GM11168 (cell line): ENCODE results near the gene CCDC86.

Experiments
- in situ Hi-C: fragments of 300-500 bp; cut with MboI; formaldehyde crosslinking; loops from one replicate; pipeline ENCODE4 v1.12.0; 2022; ENCODE audit warnings: low sequenced_read_pairs; ENCODE audit not compliant: unreplicated experiment

Gene CCDC86

GRCh38 chr11:60851327-60852104, 9.6 kb downstream of the CCDC86 start:
- in situ Hi-C loops = no loop called here

GRCh38 chr11:60852117-60852981, 10.4 kb downstream of the CCDC86 start:
- in situ Hi-C loops = no loop called here

DNA sequence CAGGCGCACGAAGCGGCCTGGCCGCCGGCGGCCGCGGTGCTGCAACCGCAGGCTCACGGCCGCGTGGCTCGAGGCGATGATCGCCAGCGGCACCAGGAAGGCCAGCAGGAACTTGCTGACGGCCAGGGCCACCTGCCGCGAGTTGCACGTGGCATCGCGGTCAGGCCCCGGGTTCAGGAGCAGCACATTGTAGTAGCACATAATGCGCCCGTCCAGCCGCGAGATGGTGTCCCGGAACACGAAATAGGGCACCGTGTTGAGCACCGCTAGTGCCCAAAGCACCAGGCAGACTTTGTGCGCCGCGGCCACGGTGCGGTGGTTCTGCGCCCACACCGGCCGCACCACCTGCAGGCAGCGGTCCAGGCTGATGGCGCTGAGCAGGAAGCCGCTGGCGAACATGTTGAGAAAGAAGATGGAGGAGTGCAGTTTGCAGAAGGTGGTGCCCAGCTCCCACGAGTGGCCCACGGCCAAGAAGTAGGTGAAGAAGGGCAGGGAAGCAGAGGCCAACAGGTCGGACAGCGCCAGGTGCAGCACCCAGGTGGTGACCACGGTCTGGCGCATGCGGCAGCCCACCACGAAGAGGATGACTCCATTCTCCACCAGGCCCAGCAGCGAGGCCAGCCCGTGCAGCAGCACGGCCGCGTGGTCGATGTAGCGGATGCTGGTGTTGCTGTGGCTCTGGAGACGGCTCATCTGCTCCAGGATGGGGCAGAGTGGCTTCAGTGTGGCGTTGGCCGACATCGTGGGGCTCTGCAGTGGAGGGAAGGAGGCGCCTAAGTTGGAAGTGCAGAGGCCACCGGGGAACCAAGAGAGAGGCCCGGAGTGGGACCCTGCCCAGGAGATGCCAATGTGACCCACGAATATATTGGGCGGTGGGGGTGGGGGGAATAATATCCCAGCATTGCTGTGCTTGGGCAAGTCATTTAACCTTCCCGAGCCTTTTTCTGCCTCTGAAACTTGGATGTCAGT, 11.4 kb downstream of the CCDC86 start:
- in situ Hi-C loops = no loop called here

DNA sequence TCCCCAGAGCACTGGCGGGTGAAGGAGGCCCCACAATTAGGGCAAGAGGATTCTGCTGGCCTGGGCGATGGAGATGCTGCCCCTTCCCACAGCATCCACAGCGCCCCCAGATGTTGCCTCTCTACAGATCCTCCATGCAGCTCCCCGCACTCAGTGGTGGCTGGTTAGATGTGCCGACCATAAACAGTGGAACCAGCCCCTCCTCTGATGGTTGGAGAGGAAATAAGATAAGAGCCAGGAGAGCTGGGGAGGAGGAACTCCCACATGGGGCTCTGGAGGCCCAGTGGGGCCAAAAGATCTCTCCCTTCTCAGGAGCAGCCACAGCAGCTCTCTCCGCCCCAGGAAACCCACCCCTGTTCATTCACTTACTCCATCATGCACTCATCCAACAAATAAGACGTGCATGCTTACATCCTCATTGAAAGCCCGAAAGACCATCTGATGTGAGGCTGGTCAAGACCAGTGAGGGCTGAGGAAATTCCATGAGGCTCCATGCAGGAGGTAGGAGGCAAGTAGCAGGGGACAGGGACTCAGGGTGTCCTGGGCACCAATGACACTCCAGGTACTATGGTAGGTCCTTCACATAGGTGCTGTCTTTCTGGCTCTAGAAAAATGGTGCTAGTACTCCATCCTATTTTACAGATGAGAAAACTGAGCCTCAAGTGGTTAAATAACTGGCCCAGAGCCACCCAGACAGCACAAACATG, 12.4 kb downstream of the CCDC86 start:
- in situ Hi-C loops = no loop called here

- in situ Hi-C loops = no loop called here
These were observed 13.2 kb downstream of the CCDC86 start for GRCh38 chr11:60854847-60855725.

GRCh38 chr11:60855726-60856633, 14.1 kb downstream of the CCDC86 start, which contains the start of gene PTGDR2:
TSS of gene PTGDR2 (minus strand) at chr11:60855950. CDS start at chr11:60853722, 2,228 bp downstream.
- in situ Hi-C loops = no loop called here

GRCh38 chr11:60857378-60858232, 15.7 kb downstream of the CCDC86 start:
- in situ Hi-C loops = no loop called here

DNA sequence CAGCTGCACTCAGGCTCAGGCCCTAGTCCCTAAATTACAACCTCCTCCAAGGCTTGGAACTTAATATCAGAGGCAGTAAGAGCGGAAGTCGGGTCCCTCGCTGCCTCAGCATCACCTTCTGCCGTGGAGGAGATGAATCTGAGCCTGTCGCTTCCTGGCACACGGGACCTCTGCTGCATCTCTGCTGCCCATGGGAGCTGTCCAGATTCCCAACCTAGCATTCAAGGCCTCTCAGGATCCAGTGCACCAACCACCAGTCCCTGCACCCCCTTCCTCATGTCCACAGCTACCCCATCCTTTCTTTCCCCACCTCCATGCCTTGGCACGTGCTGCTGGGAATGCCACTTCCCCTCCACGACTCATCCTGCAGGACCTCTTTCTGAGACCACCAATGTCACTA, 16.3 kb downstream of the CCDC86 start:
- in situ Hi-C loops = no loop called here

GRCh38 chr11:60858731-60859464, 17.0 kb downstream of the CCDC86 start:
- in situ Hi-C loops = no loop called here

- in situ Hi-C loops = no loop called here
These were observed 17.8 kb downstream of the CCDC86 start for GRCh38 chr11:60859616-60860250.

DNA sequence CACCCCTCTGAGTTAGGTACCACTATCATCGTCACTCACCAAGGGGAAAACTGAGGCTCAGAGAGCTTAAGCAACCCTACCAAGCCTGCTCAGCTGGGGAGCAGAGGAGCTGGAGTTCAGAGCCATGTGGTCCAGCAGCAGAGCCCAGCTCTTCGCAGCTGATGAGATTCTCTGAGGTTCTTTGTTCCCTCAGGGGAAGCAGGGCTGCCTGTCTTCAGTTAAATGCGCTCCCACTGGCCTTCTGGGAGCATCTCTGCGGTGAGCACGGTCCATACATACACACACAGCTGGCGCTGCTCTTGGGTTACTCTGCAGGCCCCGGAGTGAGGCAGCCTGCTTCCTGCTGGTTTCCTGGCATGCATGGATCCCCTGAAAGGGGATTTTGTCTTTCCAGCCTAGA, 19.0 kb downstream of the CCDC86 start:
- in situ Hi-C loops = no loop called here

GRCh38 chr11:60862171-60862570, 20.3 kb downstream of the CCDC86 start:
- in situ Hi-C loops = no loop called here

- in situ Hi-C loops = no loop called here
These were observed 21.9 kb downstream of the CCDC86 start for GRCh38 chr11:60863550-60864521.

- in situ Hi-C loops = no loop called here
These were observed 23.1 kb downstream of the CCDC86 start for GRCh38 chr11:60864856-60865513.
